ENCODE measurements around the gene VPS13D. TPM values are rescaled to one million over a fixed set of nuclear protein-coding genes. Genes with fewer than 3 reads are reported as not detected.

The VPS13D gene
- total RNA-seq, 1 experiment from 2014 or later, result 20.2 TPM

DNA sequence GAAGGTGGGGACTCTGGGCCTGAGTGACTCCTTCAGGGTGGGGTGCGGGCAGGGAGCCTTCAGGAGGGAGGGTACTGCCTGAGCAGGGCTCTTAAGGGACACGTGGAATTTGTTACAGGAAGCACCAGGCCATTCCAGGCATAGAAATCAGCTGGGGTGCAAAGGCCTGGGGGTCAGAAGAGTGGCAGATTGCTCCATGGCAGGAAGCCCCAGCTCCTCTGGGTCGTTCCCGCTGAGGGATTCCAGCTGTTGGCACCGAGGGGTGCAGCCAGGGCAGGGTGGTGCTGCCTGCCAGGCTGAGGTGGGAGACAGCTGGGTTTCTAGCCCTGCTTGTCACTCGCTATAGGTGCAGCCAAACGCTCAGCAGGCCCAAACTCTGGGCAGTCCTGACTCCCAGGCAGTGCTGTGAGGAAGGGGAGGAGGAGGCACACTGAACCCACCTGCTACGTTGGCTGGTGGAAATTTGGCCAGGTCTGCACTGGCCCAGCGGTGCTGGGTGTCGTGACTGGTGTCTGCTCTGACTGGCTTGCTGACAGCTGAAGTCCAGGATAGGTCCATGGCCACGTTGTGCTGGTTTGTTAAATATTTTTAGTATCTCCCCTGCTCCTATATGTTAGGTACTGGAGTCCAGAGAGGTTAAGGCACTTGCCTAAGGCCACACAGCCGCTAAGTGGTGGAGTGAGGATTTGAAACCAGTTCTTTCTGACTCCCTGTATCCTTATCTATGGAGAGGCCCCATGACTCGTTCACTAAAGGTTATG, 43.7 kb upstream of the VPS13D start:
- Histone ChIP-seq H3K4me1 (ENCODE audit: insufficient read depth, low read length) (no peaks in the 10 kb centered on the region; the same call in 1 of the 2 replicates), H4K91ac (ENCODE audit: insufficient read length, low read depth, low read length) (no peak overlapping the region), H2BK20ac (ENCODE audit: low read depth, low read length, poor library complexity, severe bottlenecking) (no peak overlapping the region), H2BK12ac (ENCODE audit: insufficient read length, low read depth, low read length) (no peak overlapping the region), H4K20me1 (ENCODE audit: control insufficient read depth, insufficient read depth, insufficient read length) (no peaks in the 10 kb centered on the region), H4K8ac (replicated peaks; ENCODE audit: insufficient read length, low read depth, low read length) (no peak overlapping the region), H3K9ac (ENCODE audit: extremely low read depth, insufficient read length, low read length) (no peak overlapping the region), H2AK5ac (ENCODE audit: insufficient read length, low read length) (no peak overlapping the region), H4K5ac (ENCODE audit: insufficient read length, low read depth, low read length) (no peak overlapping the region), H2BK5ac (ENCODE audit: insufficient read length, low read length) (no peak overlapping the region), H3K56ac (ENCODE audit: insufficient read length, low read depth, low read length) (no peak overlapping the region), H3K4me2 (ENCODE audit: insufficient read depth, insufficient read length, low read length) (no peak overlapping the region), H3K27ac (ENCODE audit: insufficient read length, low read depth, low read length) (no peak overlapping the region), H3K79me1 (ENCODE audit: insufficient read depth, low read depth, low read length, poor library complexity, severe bottlenecking) (no peaks in the 10 kb centered on the region), H3K9me3 (ENCODE audit: control insufficient read depth, low read depth, low read length) (no peaks in the 10 kb centered on the region), H2AFZ (ENCODE audit: low read length) (no peak overlapping the region), H3K23ac (ENCODE audit: insufficient read length, low read depth, low read length) (no peak overlapping the region), H2BK15ac (ENCODE audit: low read depth, low read length) (no peak overlapping the region), H2BK120ac (ENCODE audit: low read depth, low read length, poor library complexity, severe bottlenecking) (no peak overlapping the region), H3T11ph (ENCODE audit: low read length) (no peak overlapping the region), H3K79me2 (ENCODE audit: insufficient read depth, low read length) (no peaks in the 10 kb centered on the region), H3K18ac (ENCODE audit: insufficient read length, low read depth, low read length) (no peak overlapping the region), H3K4ac (ENCODE audit: low read depth, low read length) (no peak overlapping the region), H3K27me3 (ENCODE audit: insufficient read depth, low read length) (no peaks in the 10 kb centered on the region), H3K23me2 (ENCODE audit: insufficient read length, low read depth, low read length, poor library complexity, severe bottlenecking) (no peaks in the 10 kb centered on the region), H3K14ac (ENCODE audit: insufficient read depth, low read length) (no peak overlapping the region)
- no CpG with 5 or more reads among the region's 13 CpGs for WGBS (ENCODE audit: extremely low coverage, insufficient read length, low lambda C conversion rate)
- H3K9me3 Mint-ChIP-seq, result peaks cover 0 to 4% of the 10 kb centered on the region in 2 experiments; a peak in 4 of 5 replicates
- peaks cover 18 to 35% of the 10 kb centered on the region in 2 experiments for H3K4me1 Mint-ChIP-seq
- no peak overlapping the region for H3K27ac Mint-ChIP-seq
- H3K27me3 Mint-ChIP-seq (ENCODE audit: low read depth), result peaks cover 6% of the 10 kb centered on the region
- H3K36me3 Mint-ChIP-seq (ENCODE audit: insufficient read depth in 1 of 3, low read depth in 3 of 3), result peaks cover 0 to 5% (median 1%) of the 10 kb centered on the region in 3 experiments; a peak in 3 of 7 replicates
- no peak for DNase-seq
- TF ChIP-seq, protein P1, sequence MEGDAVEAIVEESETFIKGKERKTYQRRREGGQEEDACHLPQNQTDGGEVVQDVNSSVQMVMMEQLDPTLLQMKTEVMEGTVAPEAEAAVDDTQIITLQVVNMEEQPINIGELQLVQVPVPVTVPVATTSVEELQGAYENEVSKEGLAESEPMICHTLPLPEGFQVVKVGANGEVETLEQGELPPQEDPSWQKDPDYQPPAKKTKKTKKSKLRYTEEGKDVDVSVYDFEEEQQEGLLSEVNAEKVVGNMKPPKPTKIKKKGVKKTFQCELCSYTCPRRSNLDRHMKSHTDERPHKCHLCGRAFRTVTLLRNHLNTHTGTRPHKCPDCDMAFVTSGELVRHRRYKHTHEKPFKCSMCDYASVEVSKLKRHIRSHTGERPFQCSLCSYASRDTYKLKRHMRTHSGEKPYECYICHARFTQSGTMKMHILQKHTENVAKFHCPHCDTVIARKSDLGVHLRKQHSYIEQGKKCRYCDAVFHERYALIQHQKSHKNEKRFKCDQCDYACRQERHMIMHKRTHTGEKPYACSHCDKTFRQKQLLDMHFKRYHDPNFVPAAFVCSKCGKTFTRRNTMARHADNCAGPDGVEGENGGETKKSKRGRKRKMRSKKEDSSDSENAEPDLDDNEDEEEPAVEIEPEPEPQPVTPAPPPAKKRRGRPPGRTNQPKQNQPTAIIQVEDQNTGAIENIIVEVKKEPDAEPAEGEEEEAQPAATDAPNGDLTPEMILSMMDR (conservative IDR thresholded peaks at IDR 0.05), result no peak
- no peak overlapping the region for H3K4me3 Mint-ChIP-seq

Data from H9 (cell line).